B cell (primary cell): ENCODE data around the gene CTRB1. TPM values are rescaled to one million over a fixed set of nuclear protein-coding genes. Genes with fewer than 3 reads are reported as not detected.
A peak's percentile ranks its signal among the peaks of the same experiment; 100 is the strongest.

ENCODE experiments used
- ATAC-seq: fragments of 200-7000 bp; cut with Tn5 transposase; one replicate; pipeline ENCODE4 v1.10.0; 2021; ENCODE audit warnings: low read depth, mild to moderate bottlenecking, moderate number of reproducible peaks, moderate library complexity
- CTCF ChIA-PET: fragments of 350-600 bp; sonication (Branson Sonifier 250); formaldehyde crosslinking; loops from one replicate; lab custom pipeline; 2021; ENCODE audit warnings: antibody characterized with exemption, inconsistent platforms; lab: Charles Lee
- POLR2A ChIA-PET: fragments of 350-600 bp; sonication (Branson Sonifier 250); formaldehyde crosslinking; loops from one replicate; lab custom pipeline; 2021; ENCODE audit warnings: antibody characterized with exemption; lab: Charles Lee
- DNase-seq: peaks from one replicate; pipeline ENCODE4 v3.0.0; 2013
- H2AFZ ChIP-seq: 2 replicates; pipeline ENCODE4 v1.6.1; 2012; ENCODE audit warnings: mild to moderate bottlenecking, low read depth, low read length; ENCODE audit not compliant: insufficient read depth, poor library complexity, severe bottlenecking
- H3K27ac ChIP-seq, 2 donors: 1 replicate in 1 of 2; 2 replicates in 1 of 2; pipeline ENCODE4 v1.5.1; 2012 to 2013; ENCODE audit warnings: low read length in 2 of 2, mild to moderate bottlenecking in 2 of 2, moderate library complexity in 1 of 2
- H3K27me3 ChIP-seq, 4 experiments: fragments of 200-600 bp in 1 of 4; sonication (generic) in 1 of 4; replicated peaks in 1 of 4; 1 replicate in 2 of 4; 2 replicates in 2 of 4; pipeline versions ENCODE4 v1.6.1 to v1.7.0; 2013 to 2016; ENCODE audit warnings: low read length in 3 of 4, mild to moderate bottlenecking in 2 of 4, mixed read lengths in 1 of 4, moderate library complexity in 1 of 4; ENCODE audit not compliant: insufficient read depth in 4 of 4, control insufficient read depth in 3 of 4; ENCODE audit errors: control extremely low read depth in 1 of 4
- H3K36me3 ChIP-seq, 2 experiments: replicated peaks in 1 of 2; 1 replicate in 1 of 2; 2 replicates in 1 of 2; pipeline versions ENCODE4 v1.6.1 to v1.7.1; 2013; ENCODE audit warnings: low read length in 1 of 2; ENCODE audit not compliant: insufficient read depth in 2 of 2, control insufficient read depth in 1 of 2; ENCODE audit errors: control extremely low read depth in 1 of 2, extremely low read depth in 1 of 2
- H3K4me1 ChIP-seq, 2 donors: fragments of 200-600 bp in 1 of 2; sonication (generic) in 1 of 2; 1 replicate in 1 of 2; 2 replicates in 1 of 2; pipeline versions ENCODE4 v1.5.1 to v1.6.1; 2013 to 2017; ENCODE audit warnings: low read length in 2 of 2; ENCODE audit not compliant: control insufficient read depth in 2 of 2, insufficient read depth in 2 of 2
- H3K4me2 ChIP-seq: replicated peaks from 2 replicates; pipeline ENCODE3; 2012; ENCODE audit warnings: mild to moderate bottlenecking, low read depth, low read length; ENCODE audit not compliant: poor library complexity, severe bottlenecking
- H3K4me3 ChIP-seq, 5 experiments: fragments of 200-600 bp in 1 of 5; sonication (generic) in 1 of 5; 1 replicate in 3 of 5; 2 replicates in 2 of 5; pipeline versions ENCODE4 v1.5.1 to v1.7.0; 2011 to 2016; ENCODE audit warnings: low read length in 4 of 5, mild to moderate bottlenecking in 4 of 5, low read depth in 2 of 5, control low read depth in 1 of 5, moderate library complexity in 1 of 5; ENCODE audit not compliant: insufficient read depth in 1 of 5; ENCODE audit errors: control extremely low read depth in 1 of 5, extremely low read depth in 1 of 5
- H3K79me2 ChIP-seq: fragments of 200-600 bp; sonication (generic); one replicate; pipeline ENCODE4 v1.6.0; 2016; ENCODE audit warnings: low read length; ENCODE audit not compliant: control insufficient read depth, insufficient read depth
- H3K9ac ChIP-seq: fragments of 200-600 bp; sonication (generic); 2 replicates; pipeline ENCODE4 v1.6.1; 2017; ENCODE audit warnings: mild to moderate bottlenecking, low read length, moderate library complexity
- H3K9me3 ChIP-seq, 3 donors: one replicate each; pipeline versions ENCODE4 v1.6.1 to v1.7.1; 2013; ENCODE audit warnings: low read length in 2 of 3; ENCODE audit not compliant: control insufficient read depth in 2 of 3, insufficient read depth in 1 of 3; ENCODE audit errors: control extremely low read depth in 1 of 3
- H4K20me1 ChIP-seq: 2 replicates; pipeline ENCODE4 v1.6.0; 2012; ENCODE audit warnings: mild to moderate bottlenecking, low read length; ENCODE audit not compliant: insufficient read depth, control insufficient read depth, poor library complexity, severe bottlenecking
- H3K27ac Mint-ChIP-seq: one replicate; pipeline ENCODE4 v1.8.0; 2021; ENCODE audit warnings: mixed read lengths
- H3K27me3 Mint-ChIP-seq: one replicate; pipeline ENCODE4 v1.8.0; 2021; ENCODE audit warnings: mixed read lengths
- H3K4me1 Mint-ChIP-seq: one replicate; pipeline ENCODE4 v1.8.0; 2021; ENCODE audit warnings: mixed read lengths
- H3K4me3 Mint-ChIP-seq: one replicate; pipeline ENCODE4 v1.8.0; 2021; ENCODE audit warnings: mixed read lengths
- H3K9me3 Mint-ChIP-seq: one replicate; pipeline ENCODE4 v1.8.0; 2022; ENCODE audit warnings: mixed read lengths; ENCODE audit not compliant: insufficient read depth
- CTCF ChIP-seq: fragments of 200-600 bp; IDR thresholded peaks from one replicate; pipeline ENCODE4 v1.8.0; 2022; ENCODE audit warnings: antibody characterized with exemption, mild to moderate bottlenecking
- EZH2 ChIP-seq: IDR thresholded peaks from 2 replicates; pipeline ENCODE4 v1.6.1; 2012; ENCODE audit warnings: borderline replicate concordance, low read depth, mild to moderate bottlenecking, moderate library complexity, low read length; ENCODE audit not compliant: insufficient read depth, poor library complexity, severe bottlenecking
- WGBS: methylation state at CpG from one replicate; pipeline ENCODE4 v1.1.5; 2013; ENCODE audit warnings: missing lambda C conversion rate; ENCODE audit not compliant: insufficient coverage; 5-methylcytosine and 5-hydroxymethylcytosine counted together
- intact Hi-C: fragments of 100-400 bp; cut with micrococcal nuclease; formaldehyde crosslinking; loops from one replicate; pipeline ENCODE4 v1.10.0; 2022
- polyA plus RNA-seq: library from polyadenylated mRNA; depleted of rRNA; stranded (reverse); fragments of >200 nt; gene quantifications from 2 replicates; pipeline ENCODE4 v1.2.3, GENCODE V29; 2012
- total RNA-seq, 2 donors: library from RNA; stranded (reverse); fragments of 120-200 nt in 1 of 2; gene quantifications; 1 replicate in 1 of 2; 2 replicates in 1 of 2; pipeline versions ENCODE4 v1.2.3 to v1.2.4, GENCODE V29; 2013 to 2022

Gene CTRB1
- total and polyA plus RNA-seq, 2 donors (not counting 1 experiment from before 2014, with no cell fraction given), result not detected

DNA sequence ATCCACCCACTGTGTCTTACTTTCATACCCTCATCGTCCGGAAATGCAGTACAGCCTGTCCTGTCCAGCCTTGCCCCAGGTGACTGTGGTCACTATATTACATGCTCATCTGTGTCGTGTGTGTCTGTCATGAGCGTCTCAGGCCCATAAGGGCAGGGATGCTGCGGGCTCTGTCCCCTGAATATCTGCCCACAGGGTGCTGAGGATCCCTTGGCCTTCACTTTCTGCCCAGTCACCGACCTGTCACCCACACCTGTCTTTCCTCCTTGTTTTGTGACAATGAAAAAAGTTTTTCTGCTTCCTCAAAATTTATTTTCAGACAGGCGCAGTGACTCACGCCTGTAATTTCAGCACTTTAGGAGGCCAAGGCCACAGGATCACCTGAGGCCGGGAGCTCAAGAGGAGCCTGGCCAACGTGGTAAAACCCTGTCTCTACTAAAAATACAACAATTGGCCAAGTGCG, 1.4 kb upstream of the CTRB1 start:
- Histone ChIP-seq H4K20me1 (no peaks in the 10 kb centered on the region), H3K27me3 (peaks cover 0 to 8% (median 0%) of the 10 kb centered on the region in 4 experiments), H3K27ac (no peak overlapping the region), H3K79me2 (no peaks in the 10 kb centered on the region), H3K4me3 (no peak overlapping the region), H3K4me2 (no peak overlapping the region), H3K9ac (no peak overlapping the region), H2AFZ (no peak overlapping the region), H3K4me1 (no peaks in the 10 kb centered on the region), H3K36me3 (no peaks in the 10 kb centered on the region), H3K9me3 (no peaks in the 10 kb centered on the region)
- intact Hi-C loops, result no loop called here
- Mint-ChIP-seq H3K27me3 (peaks cover 8% of the 10 kb centered on the region), H3K4me1 (peaks cover 13% of the 10 kb centered on the region), H3K4me3 (no peak overlapping the region), H3K9me3 (no peaks in the 10 kb centered on the region), H3K27ac (no peak overlapping the region)
- TF ChIP-seq CTCF (no peak), EZH2 (no peak)
- POLR2A ChIA-PET, result no interaction called here
- CTCF ChIA-PET, result interaction anchor here (0.9 to 1.1 kb wide), 2 partner anchors 18 to 168 kb away, joined by 3 to 4 read pairs; no protein-coding TSS in a partner anchor
- no peak for DNase-seq
- no peak for ATAC-seq
- 89% methylated on average over 11 of the region's 11 CpGs for WGBS

DNA sequence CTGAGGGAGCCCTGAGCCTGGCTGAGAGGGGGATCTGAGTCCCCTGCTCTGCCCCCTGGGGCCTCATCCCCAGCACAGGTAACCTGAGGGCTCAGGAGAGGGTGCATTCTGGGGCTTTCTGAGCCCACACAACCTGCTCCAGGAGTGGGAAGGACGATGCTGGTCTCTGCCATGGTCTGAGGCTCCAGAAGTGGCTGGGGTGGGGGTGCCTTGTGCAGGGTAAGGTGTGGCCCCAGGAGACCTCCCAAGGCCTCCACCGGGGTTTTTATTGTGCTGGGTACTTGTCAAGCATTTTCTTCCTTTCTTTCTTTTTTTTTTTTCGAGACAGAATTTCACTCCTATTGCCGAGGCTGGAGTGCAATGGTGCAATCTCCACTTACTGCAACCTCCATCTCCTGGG, 300 bp downstream of the CTRB1 start:
- Mint-ChIP-seq H3K9me3 (no peaks in the 10 kb centered on the region), H3K27ac (no peak overlapping the region), H3K27me3 (peaks cover 7% of the 10 kb centered on the region), H3K4me1 (peaks cover 13% of the 10 kb centered on the region), H3K4me3 (no peak overlapping the region)
- ATAC-seq (no peak), DNase-seq (no peak)
- Histone ChIP-seq H3K27ac (no peak overlapping the region), H2AFZ (peak overlapping the region; percentile 57), H4K20me1 (no peaks in the 10 kb centered on the region), H3K4me1 (no peaks in the 10 kb centered on the region), H3K9me3 (no peaks in the 10 kb centered on the region), H3K36me3 (no peaks in the 10 kb centered on the region), H3K4me2 (no peak overlapping the region), H3K4me3 (no peak overlapping the region), H3K27me3 (peaks cover 0 to 8% (median 0%) of the 10 kb centered on the region in 4 experiments), H3K79me2 (no peaks in the 10 kb centered on the region), H3K9ac (no peak overlapping the region)
- ChIA-PET POLR2A (interaction anchor here (0.7 kb wide), 1 partner anchor 12 kb away, joined by 3 read pairs; no protein-coding TSS in a partner anchor), CTCF (interaction anchor here (0.7 to 2.9 kb wide), 4 partner anchors 20 to 569 kb away, joined by 3 to 6 read pairs (median 3); no protein-coding TSS in a partner anchor)
- intact Hi-C loops, result no loop called here
- no peak for TF ChIP-seq CTCF
- TF ChIP-seq EZH2, result no peak
- 83% methylated on average over 3 of the region's 4 CpGs for WGBS
